GM18870 (cell line): ENCODE data around the gene MACROD2.

Source experiments
- ATAC-seq: cut with Tn5 transposase; IDR thresholded peaks from one replicate; pipeline ENCODE4 v1.9.1; 2021; ENCODE audit warnings: moderate library complexity; ENCODE audit not compliant: unreplicated experiment

Gene MACROD2

GRCh38 chr20:14401479-14402138 is 406.3 kb downstream of the MACROD2 start:
- no peak for ATAC-seq

DNA sequence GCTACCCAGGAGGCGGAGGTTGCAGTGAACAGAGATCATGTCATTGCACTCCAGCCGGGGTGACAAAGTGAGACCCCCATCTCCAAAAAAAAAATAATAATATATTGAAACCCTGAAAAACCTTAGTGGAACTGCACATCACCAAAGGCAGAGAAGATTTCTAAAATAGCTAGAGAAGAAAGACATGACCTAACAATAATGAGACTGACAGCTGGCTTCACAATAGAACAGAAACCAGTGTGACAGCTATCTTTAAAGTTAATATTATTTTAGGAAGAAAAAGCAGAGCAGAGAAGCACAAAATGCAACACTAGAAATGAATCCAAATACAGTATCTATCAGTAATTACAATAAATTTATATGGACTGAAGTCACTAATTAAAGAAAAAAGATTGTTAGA is 409.2 kb downstream of the MACROD2 start:
- ATAC-seq = no peak

- ATAC-seq = peak; percentile 75
Measured at GRCh38 chr20:14406495-14406894, 411.2 kb downstream of the MACROD2 start.

DNA sequence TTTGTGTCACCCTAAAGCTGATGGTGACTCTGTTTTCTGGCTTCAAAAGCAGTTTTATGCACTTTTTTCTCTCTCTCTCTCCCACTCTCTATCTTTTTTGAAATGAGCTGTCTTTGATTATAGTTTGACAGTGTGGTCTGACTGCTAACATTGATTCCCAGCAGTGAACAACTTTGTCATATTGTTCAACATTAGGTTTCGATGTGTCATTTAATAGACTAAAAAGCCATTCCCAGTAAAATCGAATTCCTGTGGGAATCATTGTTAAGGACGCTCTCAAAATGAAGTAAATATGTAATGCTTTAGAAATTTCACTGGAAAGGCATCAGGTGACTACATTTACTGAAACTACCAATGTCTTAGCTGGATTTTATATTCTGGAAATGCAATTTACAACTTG is 412.0 kb downstream of the MACROD2 start:
- no peak for ATAC-seq

- ATAC-seq = no peak
Measured at GRCh38 chr20:14410869-14411555, 415.7 kb downstream of the MACROD2 start.

DNA sequence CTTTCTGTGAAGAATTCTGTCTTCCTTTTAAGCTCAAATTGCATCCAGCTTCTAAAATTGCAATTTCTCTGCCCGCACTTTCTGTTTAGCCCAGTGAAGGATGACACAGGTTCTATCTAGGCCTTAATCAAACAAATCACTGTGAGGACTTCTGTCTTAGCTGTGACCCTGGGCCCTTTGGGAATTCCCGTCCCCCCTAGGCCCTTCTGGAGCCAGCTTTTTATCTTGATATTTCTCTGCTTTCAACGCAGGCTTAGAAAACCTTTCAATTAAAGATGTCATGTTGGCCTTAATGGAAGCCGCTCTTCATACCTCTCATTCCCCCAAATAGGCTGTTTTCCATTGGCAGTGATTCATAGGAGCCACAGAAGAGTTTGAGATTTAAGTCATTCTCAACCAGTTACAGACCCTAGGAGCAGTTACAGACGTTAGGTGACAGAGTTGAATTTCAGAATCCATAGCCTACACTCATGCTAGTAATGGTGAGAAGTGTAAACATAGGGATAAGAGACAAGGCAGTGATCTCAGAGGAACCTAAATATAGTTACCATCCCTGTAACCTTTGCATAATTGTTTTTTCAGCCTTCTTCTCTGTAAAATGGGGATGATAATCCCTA is 416.9 kb downstream of the MACROD2 start:
- no peak for ATAC-seq

DNA sequence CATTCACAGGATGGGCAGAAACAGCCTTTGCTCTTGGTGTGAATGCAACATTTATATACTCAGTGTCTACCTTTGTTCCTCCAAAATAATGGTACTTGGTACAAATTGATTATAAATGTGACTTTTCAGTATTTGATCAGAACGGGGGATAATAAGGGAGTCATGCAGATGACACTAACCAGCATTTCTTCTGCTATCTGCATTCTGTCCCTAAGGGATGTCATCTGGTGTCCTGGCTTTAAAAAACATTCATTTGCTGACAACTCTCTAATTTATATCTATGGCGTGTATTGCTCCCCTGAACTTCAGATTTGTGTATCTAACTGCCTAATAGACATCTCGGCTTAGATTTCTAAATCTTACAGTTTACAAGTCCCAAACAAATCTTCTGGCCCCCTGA is 418.5 kb downstream of the MACROD2 start:
- no peak for ATAC-seq

- no peak for ATAC-seq
Measured at GRCh38 chr20:14414560-14414959, 419.2 kb downstream of the MACROD2 start.

GRCh38 chr20:14415467-14415866 is 420.2 kb downstream of the MACROD2 start:
- ATAC-seq = no peak

DNA sequence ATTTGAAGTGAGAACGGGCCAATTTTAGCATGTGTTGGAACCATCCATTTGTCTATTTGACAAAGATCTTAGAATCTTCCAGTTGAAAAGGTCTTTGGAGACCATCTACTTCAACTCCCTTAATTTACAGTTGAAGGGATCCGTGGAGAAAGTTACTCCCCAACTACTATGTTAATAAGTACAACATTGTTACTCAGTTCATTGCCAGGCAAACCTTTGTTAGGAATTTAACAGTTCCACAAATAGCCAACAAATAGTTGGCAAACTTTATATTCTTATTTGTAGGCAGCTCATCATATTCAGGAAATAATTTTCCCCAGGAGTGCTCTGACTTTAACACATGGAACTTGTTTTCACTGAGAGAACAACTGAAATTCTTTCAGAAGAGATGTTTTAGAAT is 423.1 kb downstream of the MACROD2 start:
- ATAC-seq = no peak

DNA sequence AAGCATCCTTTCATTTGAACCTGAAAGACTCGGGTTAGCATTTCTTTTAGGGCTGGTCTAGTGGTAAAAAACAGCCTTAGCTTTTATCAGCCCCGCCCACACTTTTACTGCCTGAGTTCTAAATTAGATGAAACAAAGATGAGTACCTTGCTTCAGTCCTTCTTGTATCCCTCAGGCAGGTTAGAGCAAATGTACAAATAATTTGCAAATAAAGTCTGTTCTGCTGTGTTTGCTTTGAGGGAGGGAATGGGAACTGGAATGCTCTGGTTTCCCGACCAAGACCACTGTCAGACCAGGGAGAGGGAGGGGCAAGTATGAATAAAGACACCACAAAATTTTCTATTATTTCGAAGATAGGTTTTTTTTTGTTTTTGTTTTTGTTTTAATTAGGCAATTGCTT is 427.6 kb downstream of the MACROD2 start:
- ATAC-seq = no peak

- ATAC-seq = no peak
Measured at GRCh38 chr20:14431568-14431967, 436.3 kb downstream of the MACROD2 start.

DNA sequence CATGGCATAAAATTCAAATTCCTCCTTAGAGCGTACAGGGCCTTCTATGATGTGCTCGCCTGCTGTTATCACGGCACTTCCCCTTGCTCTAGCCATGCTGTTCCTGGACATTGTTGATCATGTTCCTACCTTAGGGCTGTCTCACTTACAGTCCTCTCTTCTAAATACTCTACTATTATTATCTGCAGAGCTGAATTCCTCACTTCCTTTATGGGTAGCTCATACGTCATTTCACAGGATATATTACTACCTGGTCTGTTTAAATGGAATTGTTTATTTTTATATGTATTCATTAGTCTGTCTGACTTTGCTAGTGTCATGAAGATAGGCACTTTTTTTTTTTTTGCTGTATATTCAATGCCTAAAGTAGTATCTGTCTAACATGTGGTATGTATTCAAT is 436.8 kb downstream of the MACROD2 start:
- no peak for ATAC-seq

DNA sequence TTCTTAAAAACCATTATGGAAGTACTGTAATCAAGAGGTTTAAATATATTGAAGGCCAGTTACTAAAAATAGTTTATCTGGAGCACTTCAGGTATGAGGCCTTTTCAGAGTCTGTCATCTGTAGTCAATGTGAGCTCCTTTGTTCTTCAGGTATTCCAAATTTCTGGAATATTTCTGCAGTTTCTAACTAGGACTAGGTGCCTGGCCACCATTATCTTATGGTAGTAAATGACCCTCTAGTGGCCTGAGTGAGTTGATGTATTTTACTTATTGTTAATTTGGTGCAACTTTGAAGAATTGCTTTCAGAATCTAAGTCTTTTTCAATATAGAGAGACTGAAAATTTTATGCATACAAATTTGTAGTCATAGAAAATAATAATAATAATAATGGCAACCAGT is 437.3 kb downstream of the MACROD2 start:
- ATAC-seq = no peak

DNA sequence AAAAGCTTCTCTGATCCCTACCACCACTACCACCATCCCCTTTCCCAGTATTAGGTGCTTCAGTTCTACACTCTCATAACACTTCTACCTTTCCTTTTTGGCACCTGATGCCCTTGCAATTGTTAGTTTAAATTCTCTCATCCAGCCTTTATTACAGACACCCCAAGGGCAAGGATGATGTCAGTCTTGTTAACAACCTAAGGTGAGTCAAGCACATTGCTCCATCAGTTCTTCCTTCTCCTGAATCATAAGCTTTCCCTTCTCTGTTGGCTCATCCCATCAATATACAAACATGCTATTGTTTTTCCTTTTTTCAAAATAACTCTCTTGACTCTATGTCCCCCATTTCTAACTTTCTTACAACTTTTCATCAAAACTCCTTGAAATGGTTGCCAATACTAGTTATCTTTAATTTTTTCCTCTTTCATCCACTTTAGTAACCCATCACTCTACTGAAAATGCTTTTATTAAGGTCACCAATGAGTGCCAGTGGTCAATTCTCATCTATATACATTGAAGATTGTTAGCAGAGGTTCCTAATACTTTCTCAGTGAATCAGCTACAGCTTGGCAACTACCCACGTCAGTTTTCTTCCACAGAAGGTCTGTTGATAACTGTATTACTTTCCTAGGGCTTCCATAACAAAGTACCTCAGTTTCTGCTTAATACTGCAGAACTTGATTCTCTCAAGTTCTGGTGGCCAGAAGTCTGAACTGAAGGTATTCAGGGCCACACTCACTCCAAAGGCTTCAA is 439.2 kb downstream of the MACROD2 start:
- ATAC-seq = no peak

DNA sequence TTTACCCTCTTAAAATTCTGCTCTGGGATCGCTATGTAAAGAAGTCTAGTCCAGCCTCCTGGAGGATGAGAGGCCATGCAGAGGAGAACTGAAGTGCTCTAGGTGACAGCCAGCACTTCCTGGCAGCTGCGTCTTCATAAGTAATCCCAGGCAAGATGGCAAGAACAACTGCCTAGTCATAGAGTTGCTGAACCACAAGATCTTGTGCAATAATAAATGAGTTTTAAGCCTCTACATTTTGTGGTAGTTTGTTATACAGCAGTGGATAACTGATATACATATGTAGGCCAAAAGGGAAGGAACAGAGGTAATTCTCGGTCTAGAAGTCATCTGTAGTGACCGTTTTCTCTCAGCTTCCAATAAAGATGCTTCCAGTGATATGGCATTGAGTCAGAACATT is 445.9 kb downstream of the MACROD2 start:
- no peak for ATAC-seq

DNA sequence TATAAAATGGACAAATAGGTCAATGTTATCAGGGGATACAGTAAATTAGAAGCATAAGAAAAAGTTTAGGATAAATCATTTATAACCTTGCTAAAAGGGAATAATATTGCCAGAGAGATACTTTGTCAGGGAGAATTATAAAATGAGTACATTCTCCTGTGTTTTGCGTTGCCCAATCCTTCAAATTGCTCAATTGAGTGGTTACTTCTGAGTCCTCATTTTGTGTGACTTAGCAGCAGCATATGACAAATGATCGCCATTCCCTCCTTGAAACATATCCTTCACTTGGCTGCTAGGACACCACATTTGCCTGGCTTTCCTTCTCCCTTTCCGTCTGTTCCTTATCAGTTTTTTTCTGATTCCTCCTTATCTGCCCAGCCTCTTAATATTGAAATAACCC is 448.8 kb downstream of the MACROD2 start:
- ATAC-seq = no peak

GRCh38 chr20:14445310-14445709 is 450.0 kb downstream of the MACROD2 start:
- ATAC-seq = no peak

DNA sequence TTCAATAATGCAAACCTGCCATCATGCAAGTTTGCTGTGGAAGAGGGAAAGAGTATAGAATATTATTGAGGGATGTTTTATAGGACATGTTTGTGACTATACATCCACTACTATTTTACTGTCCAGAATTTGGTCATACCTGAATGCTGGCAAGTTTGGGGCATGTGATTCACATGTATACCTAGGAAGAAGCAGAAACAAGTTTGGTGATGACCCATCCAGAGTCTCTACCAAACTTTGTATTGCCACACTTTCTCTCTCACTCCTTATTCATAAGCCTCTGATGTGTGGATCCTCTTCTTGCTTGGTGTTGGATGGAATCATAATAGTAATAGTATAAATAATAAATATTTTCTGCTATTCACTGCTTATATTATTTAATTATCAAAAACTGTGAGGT is 450.6 kb downstream of the MACROD2 start:
- no peak for ATAC-seq

GRCh38 chr20:14446446-14446845 is 451.1 kb downstream of the MACROD2 start:
- ATAC-seq = no peak

DNA sequence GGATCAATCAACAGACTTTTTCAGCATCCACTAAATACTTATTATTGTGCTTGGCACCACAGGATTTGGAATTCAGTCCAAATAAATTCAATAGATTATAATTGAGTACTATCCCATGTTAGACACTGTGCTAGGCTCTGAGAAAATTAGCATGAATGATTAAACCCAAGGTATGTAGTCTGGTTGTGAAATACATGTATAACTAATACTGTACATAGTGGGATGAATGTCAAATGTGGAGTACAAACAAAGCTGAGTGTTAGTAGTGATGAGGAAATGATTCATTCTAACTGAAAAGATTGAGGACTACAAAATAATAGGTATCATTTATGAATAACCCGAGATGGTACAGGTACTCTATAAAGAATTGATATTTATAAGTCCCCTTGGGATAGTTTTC is 454.0 kb downstream of the MACROD2 start:
- no peak for ATAC-seq

DNA sequence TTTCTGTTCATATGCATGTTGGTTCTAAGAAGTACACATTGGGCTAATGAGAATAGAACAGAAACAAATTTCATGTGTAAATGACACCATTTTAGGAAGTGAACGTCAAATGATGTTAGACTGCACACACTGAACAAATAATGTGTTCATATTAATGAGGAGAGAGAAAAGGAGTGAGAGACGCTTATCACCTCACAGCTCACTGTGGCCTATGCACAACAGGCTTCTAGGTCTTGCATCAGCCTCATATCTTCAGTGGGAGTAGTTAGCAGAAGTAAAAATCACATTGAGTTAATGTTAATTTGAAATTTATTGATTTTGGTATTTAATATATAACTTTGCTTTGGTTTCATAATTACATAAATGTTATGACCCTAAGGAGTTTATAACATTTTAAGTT is 454.9 kb downstream of the MACROD2 start:
- no peak for ATAC-seq
